Stomach (tissue), 9 donors: ENCODE data around the gene FMO5. TPM values are rescaled to one million over a fixed set of nuclear protein-coding genes. Genes with fewer than 3 reads are reported as not detected.

Source experiments
- DNase-seq, 2 donors: peaks; one replicate each; pipeline versions ENCODE4 v3.0.0 to v3.0.0-alpha.2; 2013 to 2019
- H3K27ac ChIP-seq, 5 donors: fragments of 200-600 bp in 4 of 5; sonication (generic) in 4 of 5; one replicate each; pipeline ENCODE4 v1.5.1; 2013 to 2019; ENCODE audit warnings: mild to moderate bottlenecking in 1 of 5, moderate library complexity in 1 of 5
- H3K27me3 ChIP-seq, 3 donors: fragments of 200-600 bp; sonication (generic); one replicate each; pipeline ENCODE4 v1.5.1; 2017 to 2019; ENCODE audit warnings: mixed run types in 1 of 3
- H3K36me3 ChIP-seq, 4 donors: fragments of 200-600 bp; sonication (generic); 1 replicate in 3 of 4; 2 replicates in 1 of 4; pipeline ENCODE4 v1.5.1; 2016 to 2019
- H3K4me1 ChIP-seq, 4 donors: fragments of 200-600 bp; sonication (generic); one replicate each; pipeline ENCODE4 v1.5.1; 2016 to 2019
- H3K4me3 ChIP-seq, 4 donors: fragments of 200-600 bp; sonication (generic) in 3 of 4; one replicate each; pipeline ENCODE4 v1.5.1; 2016 to 2019; ENCODE audit warnings: mild to moderate bottlenecking in 1 of 4
- H3K9me3 ChIP-seq, 4 donors: fragments of 200-600 bp; sonication (generic); one replicate each; pipeline ENCODE4 v1.5.1; 2016 to 2019
- EP300 ChIP-seq: sonication (generic); formaldehyde crosslinking; IDR thresholded peaks from one replicate; pipeline ENCODE4 v1.6.1; 2017; ENCODE audit warnings: antibody characterized with exemption
- POLR2A ChIP-seq, 4 donors: fragments of 450-650 bp; IDR thresholded peaks; one replicate each; pipeline ENCODE4 v1.6.1; 2016; ENCODE audit warnings: antibody characterized with exemption in 4 of 4, control low read depth in 2 of 4, mild to moderate bottlenecking in 1 of 4, moderate library complexity in 1 of 4
- POLR2AphosphoS5 ChIP-seq, 3 donors: sonication (generic); formaldehyde crosslinking; IDR thresholded peaks; one replicate each; pipeline ENCODE4 v1.6.1; 2016; ENCODE audit warnings: antibody characterized with exemption in 3 of 3
- WGBS, 5 donors: extraction: QIAGEN DNeasy Blood & Tissue Kit in 3 of 5; methylation state at CpG; one replicate each; pipeline versions ENCODE4 v1.1.5 to v1.1.7; 2013 to 2018; 5-methylcytosine and 5-hydroxymethylcytosine counted together
- intact Hi-C: fragments of 100-400 bp; cut with DNase I; formaldehyde crosslinking; loops from one replicate; pipeline ENCODE4 v1.15.1; 2023; ENCODE audit warnings: low total_unique reads
- polyA plus RNA-seq, 3 donors: library from polyadenylated mRNA; stranded (reverse); fragments of 200-250 nt; gene quantifications; one replicate each; pipeline ENCODE4 v1.2.3, GENCODE V29; 2013
- total RNA-seq, 5 donors: library from RNA; depleted of rRNA; stranded (reverse); fragments of >200 nt; gene quantifications; one replicate each; pipeline versions ENCODE4 v1.1.0 to v1.2.3, GENCODE V29; 2014 to 2016
- TF ChIP-seq, protein P1 (sequence below), 7 experiments: fragments of 450-650 bp in 4 of 7; fragments of 200-600 bp in 3 of 7; sonication (generic) in 3 of 7; IDR thresholded peaks; one replicate each; pipeline ENCODE4 v1.5.1; 2016 to 2019; ENCODE audit warnings: antibody characterized with exemption in 7 of 7, control low read depth in 2 of 7, mild to moderate bottlenecking in 1 of 7
- donor health status: healthy with polysubstance abuse.
- donor health status: Bipolar disorder and iron deficiency.
- donor health status: healthy.

The FMO5 gene
- total and polyA plus RNA-seq, 8 donors, result 11.3 to 201 (median 83.6) TPM

DNA sequence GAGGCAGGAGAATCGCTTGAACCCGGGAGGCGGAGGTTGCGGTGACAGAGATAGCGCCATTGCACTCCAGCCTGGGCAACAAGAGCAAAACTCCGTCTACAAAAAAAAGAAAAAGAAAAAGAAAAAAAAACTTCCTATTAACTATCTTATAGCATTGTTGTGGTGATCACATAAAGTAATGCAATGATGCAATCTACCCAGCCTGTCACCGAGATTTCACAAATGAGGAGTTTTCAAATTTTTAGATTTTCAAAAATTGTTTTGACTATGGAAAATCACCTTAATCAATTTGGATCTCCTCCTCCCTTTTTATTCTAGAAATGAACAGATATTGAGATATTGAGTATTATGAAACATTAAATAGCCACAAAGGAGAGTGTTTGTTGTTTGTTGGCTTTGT lies 8.0 kb downstream of the FMO5 start:
- DNase-seq, result no peak
- Histone ChIP-seq H3K36me3 (peaks cover 1 to 58% (median 14%) of the 10 kb centered on the region in 4 donors), H3K27ac (no peak overlapping the region), H3K4me1 (peaks cover 0 to 35% (median 19%) of the 10 kb centered on the region in 4 donors), H3K9me3 (no peaks in the 10 kb centered on the region), H3K4me3 (no peak overlapping the region), H3K27me3 (no peaks in the 10 kb centered on the region)
- WGBS, 5 donors, result 91 to 99% (median 96%) methylated on average over 6 to 7 of the region's 7 CpGs
- no peak for TF ChIP-seq POLR2A (IDR thresholded peaks at IDR 0.05)
- TF ChIP-seq, protein P1, sequence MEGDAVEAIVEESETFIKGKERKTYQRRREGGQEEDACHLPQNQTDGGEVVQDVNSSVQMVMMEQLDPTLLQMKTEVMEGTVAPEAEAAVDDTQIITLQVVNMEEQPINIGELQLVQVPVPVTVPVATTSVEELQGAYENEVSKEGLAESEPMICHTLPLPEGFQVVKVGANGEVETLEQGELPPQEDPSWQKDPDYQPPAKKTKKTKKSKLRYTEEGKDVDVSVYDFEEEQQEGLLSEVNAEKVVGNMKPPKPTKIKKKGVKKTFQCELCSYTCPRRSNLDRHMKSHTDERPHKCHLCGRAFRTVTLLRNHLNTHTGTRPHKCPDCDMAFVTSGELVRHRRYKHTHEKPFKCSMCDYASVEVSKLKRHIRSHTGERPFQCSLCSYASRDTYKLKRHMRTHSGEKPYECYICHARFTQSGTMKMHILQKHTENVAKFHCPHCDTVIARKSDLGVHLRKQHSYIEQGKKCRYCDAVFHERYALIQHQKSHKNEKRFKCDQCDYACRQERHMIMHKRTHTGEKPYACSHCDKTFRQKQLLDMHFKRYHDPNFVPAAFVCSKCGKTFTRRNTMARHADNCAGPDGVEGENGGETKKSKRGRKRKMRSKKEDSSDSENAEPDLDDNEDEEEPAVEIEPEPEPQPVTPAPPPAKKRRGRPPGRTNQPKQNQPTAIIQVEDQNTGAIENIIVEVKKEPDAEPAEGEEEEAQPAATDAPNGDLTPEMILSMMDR (IDR thresholded peaks at IDR 0.05), result no peak
- no peak for TF ChIP-seq POLR2AphosphoS5 (IDR thresholded peaks at IDR 0.05)
- intact Hi-C loops, result no loop called here

DNA sequence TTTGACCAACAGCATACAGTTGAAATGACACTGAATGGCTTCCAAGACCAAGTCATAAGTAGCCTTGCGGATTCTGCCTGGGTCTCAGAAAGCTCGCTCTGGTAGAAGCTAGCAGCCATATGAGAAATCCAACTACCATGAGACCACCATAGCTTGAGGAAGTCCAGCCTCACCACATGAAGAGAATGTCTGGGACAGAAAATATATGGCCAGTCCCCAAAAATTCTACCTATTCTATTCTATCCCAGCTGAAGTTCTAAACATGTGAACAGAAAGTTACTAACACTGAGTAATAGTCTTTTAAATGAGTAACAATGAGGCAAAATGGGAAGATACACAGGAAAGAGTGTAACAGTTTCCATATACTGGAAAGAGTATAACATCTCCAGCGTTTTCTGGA lies 9.0 kb downstream of the FMO5 start:
- no peaks in the 10 kb centered on the region for H3K9me3 ChIP-seq
- peak overlapping the region in 1 of 5 donors; percentile 52 for H3K27ac ChIP-seq
- no peaks in the 10 kb centered on the region for H3K27me3 ChIP-seq
- peaks cover 0 to 45% (median 26%) of the 10 kb centered on the region in 4 donors for H3K4me1 ChIP-seq
- DNase-seq, result no peak
- 65 to 95% (median 88%) methylated on average over 3 of the region's 3 CpGs for WGBS, 5 donors
- intact Hi-C loops, result no loop called here
- peaks cover 3 to 60% (median 20%) of the 10 kb centered on the region in 4 donors for H3K36me3 ChIP-seq
- H3K4me3 ChIP-seq, result no peak overlapping the region
- TF ChIP-seq, protein P1 (IDR thresholded peaks at IDR 0.05), result no peak
- no peak for TF ChIP-seq POLR2AphosphoS5 (IDR thresholded peaks at IDR 0.05)
- no peak for TF ChIP-seq POLR2A (IDR thresholded peaks at IDR 0.05)
- no peak for TF ChIP-seq EP300

DNA sequence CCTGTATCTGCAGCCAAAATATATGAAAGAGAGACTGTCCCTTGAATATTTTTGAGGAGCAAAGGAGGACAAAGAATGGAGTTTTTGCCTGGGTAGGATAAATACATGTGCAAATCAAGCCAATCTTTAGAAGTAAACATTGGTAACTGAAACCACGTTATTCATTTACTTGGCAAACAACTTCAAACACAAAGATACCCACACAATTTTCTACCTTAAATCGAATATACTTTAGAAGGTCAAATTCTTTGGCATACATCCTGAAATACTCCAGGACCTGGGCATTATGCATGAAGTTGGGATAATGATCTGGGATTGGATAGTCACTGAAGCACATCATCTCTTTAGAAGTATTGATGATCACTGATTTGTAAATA lies 9.6 kb downstream of the FMO5 start:
- TF ChIP-seq EP300, result no peak
- TF ChIP-seq POLR2AphosphoS5 (IDR thresholded peaks at IDR 0.05), result peak in 1 of 3 donors; percentile 7
- no peak for TF ChIP-seq POLR2A (IDR thresholded peaks at IDR 0.05)
- H3K27ac ChIP-seq, result peak overlapping the region in 2 of 5 donors; percentile 17 to 19
- peak in 1 of 2 donors; percentile 30 for DNase-seq
- H3K27me3 ChIP-seq, result no peaks in the 10 kb centered on the region
- WGBS, 5 donors, result 14 to 32% (median 24%) methylated on average over 2 of the region's 2 CpGs
- H3K9me3 ChIP-seq, result no peaks in the 10 kb centered on the region
- peaks cover 3 to 61% (median 21%) of the 10 kb centered on the region in 4 donors for H3K36me3 ChIP-seq
- intact Hi-C loops, result no loop called here
- no peak overlapping the region for H3K4me3 ChIP-seq
- peaks cover 0 to 51% (median 26%) of the 10 kb centered on the region in 4 donors for H3K4me1 ChIP-seq

DNA sequence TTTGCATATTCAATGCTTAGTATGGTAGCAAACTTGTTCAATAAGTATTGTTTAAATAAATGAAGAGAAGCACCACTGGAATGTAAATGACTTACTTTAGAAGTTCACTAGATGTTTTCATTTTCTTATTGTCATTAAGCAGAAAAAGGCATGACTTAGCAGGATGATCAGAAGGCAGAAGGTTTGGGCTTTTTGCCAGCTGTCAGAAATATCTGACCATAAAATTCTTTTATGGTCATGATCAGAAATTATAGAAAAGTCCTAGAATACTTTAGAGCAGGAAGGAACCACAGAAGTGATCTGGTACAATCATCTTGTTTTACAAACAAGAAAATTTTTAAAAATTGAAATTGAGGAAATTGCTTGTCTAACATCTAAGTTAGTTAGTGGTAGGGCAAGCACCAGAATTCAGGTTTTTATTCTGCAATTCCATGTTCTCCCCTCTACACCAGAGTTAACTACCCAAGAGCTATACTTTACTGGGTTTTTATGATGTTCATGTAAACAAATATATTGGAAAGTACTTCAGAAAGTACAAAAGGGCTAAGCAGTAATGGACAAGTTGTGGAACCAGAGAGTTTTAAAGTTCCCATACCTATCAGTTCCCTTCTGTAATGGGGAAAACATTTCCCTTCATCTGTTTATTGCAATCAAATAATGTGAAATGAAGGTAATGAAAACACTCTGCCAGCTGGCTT lies 10.1 kb downstream of the FMO5 start:
- intact Hi-C loops, result no loop called here
- Histone ChIP-seq H3K4me1 (peaks cover 0 to 56% (median 29%) of the 10 kb centered on the region in 4 donors), H3K36me3 (peaks cover 3 to 60% (median 24%) of the 10 kb centered on the region in 4 donors), H3K27me3 (no peaks in the 10 kb centered on the region), H3K4me3 (no peak overlapping the region), H3K27ac (peak overlapping the region in 2 of 5 donors; percentile 17 to 19), H3K9me3 (no peaks in the 10 kb centered on the region)
- no peak for TF ChIP-seq EP300
- TF ChIP-seq POLR2A (IDR thresholded peaks at IDR 0.05), result no peak
- TF ChIP-seq, protein P1 (IDR thresholded peaks at IDR 0.05), result no peak
- TF ChIP-seq POLR2AphosphoS5 (IDR thresholded peaks at IDR 0.05), result no peak
- no peak for DNase-seq

DNA sequence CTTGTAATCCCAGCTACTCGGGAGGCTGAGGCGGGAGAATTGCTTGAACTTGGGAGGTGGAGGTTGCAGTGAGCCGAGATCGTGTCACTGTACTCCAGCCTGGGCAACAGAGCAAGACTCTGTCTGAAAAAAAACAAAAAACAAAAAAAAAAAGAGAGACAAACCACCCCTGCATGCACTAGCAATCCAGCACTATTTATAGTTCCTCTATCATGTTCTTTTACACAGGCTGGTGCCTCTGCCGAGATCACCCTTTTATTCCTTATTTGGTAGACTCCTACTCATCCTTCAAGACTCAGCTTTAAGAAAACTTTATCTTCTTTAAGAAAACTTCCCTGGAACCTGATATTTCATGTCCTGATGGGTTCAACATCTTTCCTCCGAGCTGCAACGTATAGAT lies 10.8 kb downstream of the FMO5 start:
- no peaks in the 10 kb centered on the region for H3K9me3 ChIP-seq
- no peaks in the 10 kb centered on the region for H3K27me3 ChIP-seq
- peaks cover 3 to 61% (median 27%) of the 10 kb centered on the region in 4 donors for H3K36me3 ChIP-seq
- peaks cover 0 to 60% (median 31%) of the 10 kb centered on the region in 4 donors for H3K4me1 ChIP-seq
- no peak overlapping the region for H3K27ac ChIP-seq
- TF ChIP-seq EP300 (no peak), POLR2A (IDR thresholded peaks at IDR 0.05) (no peak), POLR2AphosphoS5 (IDR thresholded peaks at IDR 0.05) (no peak)
- TF ChIP-seq, protein P1 (IDR thresholded peaks at IDR 0.05), result no peak
- no peak for DNase-seq
- WGBS, 5 donors, result 73 to 87% (median 84%) methylated on average over 7 of the region's 7 CpGs
- no peak overlapping the region for H3K4me3 ChIP-seq
- intact Hi-C loops, result no loop called here
